HG02642 (cell line): ENCODE results near the gene COPS8.

Source experiments
- ATAC-seq: cut with Tn5 transposase; IDR thresholded peaks from one replicate; pipeline ENCODE4 v1.9.1; 2021; ENCODE audit warnings: mild to moderate bottlenecking; ENCODE audit not compliant: unreplicated experiment, poor library complexity

COPS8 gene

DNA sequence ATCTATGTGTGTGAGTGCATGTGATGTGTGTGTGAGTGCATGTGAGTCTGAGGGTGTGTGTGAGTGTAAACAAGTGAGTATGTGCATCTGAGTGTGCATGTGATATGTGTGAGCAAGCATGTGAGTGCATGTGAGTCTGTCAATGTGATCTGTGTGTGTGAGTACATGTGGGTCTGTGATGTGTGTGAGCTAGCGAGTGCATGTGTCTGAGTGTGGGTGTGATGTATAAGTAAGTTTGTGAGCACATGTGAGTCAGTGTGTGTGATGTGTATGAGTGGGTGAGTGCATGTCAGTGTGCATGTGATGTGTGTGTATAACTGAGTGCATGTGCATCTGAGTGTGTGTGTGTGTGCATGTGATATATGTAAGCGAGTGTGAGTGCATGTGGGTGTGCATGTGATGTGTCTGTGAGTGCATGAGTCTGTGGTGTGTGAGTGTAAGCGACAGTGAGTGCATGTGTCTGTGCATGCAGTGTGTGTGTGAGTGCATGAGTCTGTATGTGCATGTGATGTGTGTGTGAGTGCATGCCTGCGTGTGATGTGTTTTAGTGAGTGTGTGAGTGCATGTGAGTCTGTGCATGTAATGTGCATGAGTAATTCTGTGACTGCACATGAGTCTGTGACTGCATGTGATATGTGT, 44.1 kb downstream of the COPS8 start:
- ATAC-seq = no peak

DNA sequence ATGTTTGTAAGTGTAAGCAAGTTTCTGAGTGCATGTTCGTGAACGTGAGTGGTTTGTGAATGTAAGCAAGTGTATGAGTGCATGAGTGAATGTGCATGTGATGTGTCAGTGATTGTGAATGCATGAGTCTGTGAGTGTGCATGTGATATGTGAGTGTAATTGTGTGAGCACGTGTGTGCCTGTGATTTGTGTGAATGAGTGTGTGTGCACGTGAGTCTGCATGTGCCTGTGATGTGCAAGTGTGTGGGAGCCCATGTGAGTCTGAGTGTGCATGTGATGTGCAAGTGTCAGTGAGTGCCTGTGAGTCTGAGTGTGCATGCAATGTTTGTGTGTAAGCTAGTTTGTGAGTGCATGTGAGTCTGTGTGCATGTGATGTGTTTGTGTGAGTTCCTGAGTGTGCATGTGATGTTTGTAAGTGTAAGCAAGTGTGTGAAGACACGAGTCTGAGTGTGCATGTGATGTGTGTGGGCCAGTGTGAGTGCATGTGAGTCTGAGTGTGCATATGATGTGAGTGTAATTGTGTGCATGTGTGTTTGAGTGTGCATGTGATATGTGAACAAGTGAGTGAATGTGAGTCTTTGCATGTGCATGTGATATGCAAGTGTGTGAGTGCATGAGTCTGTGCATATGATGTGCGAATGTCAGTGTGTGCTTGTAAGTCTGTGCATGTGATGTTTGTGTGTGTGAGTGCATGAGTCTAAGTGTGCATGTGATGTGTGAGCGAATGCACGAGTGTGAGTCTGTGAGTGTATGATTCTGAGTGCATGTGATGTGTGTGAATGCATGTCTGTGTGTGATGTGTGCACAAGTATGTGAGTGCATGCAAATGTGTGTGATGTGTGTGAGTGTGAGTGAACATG, 45.1 kb downstream of the COPS8 start:
- ATAC-seq = no peak

DNA sequence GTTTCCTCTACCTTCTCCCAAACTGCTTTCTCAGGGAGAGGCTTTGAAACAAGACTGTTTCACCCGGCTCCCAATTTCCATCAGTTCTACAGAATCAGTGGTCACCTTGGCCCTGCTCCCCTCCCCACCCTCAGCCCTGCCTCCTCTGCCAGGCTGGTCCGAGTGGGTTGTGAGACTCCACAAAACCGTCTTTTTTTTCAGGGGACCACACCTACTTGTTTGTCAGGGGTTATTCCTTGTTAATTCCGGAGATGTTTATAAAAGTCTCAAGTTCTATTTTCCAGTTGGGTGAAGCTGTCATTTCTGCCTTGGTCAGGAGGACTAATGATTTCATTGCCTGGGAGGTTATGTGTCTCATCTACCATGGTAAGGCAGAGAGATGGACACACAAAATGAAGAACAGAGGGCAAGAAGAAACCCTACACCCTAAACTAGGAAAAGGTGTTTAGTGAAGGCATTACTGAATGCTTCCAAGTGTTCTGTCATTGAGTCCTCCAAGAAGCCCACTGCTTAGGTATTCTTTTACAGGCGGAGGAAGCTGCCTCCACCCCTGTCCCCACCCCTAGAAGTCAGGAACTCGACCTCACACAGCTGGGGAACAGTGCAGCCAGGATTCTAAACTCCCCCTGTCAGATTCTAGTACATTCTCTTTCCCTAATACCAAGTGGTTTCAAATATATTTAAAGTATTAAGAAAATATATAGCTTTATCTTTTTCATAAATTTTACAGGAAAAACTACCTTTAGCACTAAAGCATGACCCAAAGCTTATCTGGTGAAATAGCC, 46.3 kb downstream of the COPS8 start:
- no peak for ATAC-seq

DNA sequence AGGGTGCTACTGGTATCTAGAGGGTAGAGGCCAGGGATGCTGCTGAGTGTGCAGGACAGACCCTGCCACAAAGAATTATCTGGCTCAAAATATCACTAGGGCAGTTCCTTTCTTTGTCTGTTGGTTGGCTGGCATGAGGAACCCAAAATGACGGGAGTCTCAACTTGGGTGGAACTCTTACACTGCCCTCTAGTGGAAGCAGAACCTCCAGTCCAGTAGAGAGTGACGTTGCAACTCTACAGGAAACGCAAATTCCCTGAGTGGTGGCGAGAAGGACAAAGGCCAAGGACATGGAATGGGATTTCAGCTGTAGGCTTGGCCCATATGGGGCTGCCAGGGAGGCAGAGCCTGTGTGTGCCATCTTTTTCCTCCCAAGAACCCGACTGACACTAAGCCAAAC, 47.1 kb downstream of the COPS8 start:
- no peak for ATAC-seq

DNA sequence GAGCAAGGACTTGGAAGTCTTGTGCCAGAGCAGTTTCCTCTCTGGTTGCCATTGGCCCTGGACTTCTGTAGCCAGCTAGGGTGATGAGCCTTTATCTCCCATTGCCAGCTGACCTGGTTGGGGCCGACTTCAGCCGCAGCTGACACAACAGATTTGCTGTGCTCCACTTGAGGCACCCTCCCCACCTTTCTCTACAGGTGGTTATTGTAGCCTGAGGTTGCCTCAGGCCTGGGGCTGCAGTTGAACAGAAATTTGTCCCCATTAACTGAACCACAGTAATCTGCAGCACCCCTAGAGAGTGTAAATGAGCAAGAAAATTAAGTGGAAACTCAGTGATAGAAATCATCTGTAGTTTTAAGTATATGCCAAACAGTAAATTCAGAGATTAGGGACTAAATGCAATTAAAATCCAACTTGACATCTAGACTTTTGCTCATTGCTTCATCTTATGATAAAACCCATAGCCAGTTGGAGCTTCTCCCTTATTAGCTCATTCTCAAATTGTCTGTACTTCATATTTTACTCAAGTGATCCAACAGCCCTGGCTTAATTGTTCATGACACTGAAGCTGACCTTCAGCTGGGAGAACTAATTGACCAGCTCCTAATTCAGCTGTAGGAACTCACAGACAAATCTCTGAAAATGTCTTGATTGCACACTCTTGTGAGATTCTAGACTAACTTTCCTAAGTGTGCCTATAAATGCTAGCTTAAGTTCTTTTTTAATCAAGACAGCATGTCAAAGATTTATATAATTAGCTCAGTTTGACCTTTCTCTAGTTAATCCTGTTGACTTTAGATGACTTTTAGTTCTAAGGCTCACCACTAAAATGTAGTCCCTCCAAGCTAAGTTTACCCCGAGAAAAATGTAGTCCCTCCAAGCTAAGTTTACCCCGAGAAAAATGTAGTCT, 48.9 kb downstream of the COPS8 start:
- ATAC-seq = no peak

DNA sequence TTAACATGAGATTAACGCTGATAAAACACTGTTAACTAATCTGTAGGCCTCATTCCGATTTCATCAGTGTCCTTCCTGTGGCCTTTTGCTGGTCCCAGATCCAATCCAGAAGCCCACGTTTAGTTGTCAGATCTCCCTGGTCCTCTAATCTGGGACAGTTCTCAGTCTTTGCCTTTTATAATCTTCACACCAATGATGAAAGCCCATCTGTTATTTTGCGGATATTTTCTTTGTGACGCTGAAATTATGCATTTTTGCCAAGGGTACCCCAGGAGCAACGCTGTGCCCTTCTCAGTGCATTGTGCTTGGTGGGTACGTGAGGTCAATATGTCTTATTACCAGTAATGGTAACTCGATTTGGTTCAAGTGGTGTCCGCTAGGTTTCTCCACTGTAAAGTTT, 51.1 kb downstream of the COPS8 start:
- no peak for ATAC-seq

DNA sequence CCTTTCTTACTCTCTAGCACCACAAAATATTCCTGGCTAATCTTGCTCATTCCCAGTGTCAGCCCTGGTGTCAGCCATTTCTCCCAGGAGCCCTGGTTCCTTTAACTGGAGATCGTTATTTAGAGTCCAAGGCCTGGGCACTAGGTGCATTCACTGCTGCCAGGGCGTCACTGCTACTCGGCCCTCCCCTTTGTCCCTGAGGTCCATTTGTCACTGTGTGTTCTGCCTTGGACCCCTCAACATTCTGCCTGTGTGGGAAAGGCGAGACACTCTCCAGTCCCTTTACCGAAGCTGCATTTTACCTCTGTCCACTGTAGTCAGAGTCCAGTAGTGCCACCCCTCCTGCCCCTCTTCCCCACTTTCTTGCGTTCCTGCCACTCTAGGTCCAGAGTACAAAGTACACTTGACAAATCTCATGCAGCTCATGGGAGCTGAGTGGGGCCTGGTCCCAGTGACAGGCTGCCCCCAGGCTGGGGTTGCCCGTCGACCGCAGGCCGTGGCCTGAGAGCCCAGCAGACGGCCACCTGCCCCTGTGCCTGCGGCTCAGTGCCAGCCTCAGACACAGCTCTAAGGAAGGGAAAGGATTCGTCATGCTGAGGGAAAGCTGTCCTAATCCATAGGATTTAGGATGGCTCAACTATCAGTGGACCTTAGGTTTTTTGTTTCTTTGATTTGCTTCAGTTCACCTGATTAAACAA, 52.1 kb downstream of the COPS8 start:
- no peak for ATAC-seq

DNA sequence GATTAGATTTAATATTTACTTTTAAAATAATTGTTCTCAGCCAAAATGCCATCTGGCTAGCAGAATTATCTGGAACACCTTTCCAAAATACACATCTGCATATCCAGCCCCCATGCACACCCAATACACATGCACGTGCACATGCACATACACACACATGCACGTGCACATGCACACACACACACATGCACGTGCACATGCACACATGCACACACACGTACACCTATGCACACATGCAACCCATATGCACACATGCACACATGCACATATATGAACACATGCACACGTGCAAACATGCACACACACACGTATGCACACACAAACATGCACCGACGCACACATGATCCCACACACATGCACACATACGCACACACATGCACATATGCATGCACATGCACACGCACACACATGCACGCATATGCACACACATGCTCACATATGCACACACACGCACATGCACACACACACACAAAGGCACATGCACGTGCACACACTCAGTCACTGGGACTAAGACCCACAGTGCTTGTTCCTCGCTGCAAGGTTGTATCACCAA, 53.5 kb downstream of the COPS8 start:
- no peak for ATAC-seq

DNA sequence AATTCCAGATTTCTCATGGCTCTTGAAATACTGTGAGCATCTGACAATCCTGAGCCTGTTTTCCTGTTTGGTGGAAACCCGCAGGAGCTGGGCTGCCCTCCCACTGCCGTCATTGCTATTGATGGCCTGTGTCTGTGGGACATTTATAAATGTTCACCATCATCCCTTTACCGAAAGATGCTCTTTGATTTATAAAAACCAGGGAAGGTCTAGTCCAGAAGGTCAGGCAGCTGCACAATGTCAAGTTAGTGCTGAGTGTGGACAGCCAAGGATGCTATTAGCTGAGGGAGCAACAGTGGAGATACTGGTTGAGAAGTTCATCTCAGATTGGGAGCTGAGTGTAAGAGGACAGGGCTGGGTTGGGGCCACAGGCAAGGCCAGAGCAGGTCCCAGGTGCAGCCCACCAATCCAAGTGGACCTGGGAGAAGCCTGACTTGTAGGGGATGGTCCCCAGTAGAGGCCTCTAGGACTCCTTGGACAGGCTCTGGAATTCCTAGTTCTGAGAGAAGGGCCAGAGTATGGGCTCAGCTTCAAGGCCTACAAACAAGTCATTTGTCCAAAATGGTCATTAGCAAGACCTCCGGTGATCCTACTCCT, 55.1 kb downstream of the COPS8 start:
- ATAC-seq = no peak

DNA sequence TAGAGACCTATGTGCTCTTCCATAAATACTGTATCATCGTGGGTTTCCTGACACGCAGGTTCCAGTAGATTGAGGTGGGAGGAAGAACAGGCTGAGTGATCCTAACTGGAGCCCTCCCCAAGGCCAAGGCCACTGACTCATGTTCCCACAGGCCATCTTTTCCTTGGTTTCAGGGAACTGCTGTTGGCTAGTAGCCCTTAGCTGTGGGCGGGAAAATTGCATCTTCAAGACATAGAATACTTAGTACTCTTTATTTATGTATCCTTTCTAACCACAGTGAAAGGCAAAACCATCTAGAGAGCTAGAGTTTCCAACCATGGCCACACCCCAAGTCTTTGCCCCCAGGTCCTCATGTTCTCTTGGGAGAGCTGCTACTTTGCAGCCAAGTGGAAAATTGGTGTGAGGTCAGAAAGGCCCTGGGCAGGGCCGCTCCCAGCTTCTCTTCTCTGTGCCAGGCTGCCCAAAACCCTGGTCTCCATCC, 55.9 kb downstream of the COPS8 start:
- ATAC-seq = no peak

DNA sequence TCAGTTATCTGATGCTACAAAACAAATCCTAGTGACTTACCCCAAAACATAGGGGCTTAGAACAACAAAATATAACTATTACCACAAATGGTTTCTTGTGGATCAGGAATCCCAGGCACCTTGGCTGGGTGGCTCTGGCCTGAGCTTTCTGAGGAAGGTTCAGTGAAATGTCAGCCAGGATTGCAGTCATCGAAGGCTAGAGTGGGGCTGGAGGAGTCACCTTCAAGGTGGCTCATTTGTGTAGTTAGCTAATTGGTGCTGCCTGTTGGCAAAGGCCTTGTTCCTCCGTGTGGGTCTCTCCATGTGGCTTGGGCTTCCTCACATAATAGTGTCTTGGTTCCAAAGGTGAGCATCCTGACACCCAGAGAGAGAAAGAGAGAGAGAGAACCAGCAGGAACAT, 57.4 kb downstream of the COPS8 start:
- ATAC-seq = no peak

DNA sequence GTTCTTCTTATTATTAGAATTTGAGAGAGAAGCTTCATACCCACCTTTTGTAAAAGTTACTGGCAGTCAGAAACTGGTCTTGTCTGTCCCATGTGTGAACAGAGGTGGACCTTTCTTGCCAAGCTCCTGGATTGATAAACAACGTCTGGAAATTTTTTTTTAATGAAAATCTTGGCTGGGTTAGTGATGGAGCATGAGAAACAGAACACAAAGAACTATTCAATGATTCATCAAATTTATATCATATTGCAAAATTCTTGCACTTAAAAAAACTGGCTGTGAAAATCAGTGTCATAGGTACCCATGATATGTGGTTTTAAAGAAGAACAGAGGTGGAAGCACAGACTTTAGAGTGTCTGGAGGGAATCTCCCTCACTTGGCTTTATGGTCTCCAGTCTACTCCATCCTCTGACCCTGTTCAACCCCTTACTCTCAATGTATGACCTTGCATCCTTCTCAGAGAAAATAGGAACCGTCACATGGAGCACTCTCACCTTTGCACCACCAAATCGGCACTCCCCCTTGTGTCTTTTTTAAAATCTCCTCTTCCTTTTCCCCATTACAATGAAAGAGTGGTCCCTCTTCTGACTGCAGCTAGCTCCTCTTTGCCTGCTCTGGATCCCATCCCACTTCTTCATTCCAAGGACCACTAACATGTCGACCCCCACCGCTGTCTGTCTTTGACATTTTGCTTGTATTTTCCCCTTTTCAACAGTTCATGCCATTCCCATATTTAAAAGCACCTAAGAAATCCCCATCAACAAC, 58.2 kb downstream of the COPS8 start:
- ATAC-seq = no peak

DNA sequence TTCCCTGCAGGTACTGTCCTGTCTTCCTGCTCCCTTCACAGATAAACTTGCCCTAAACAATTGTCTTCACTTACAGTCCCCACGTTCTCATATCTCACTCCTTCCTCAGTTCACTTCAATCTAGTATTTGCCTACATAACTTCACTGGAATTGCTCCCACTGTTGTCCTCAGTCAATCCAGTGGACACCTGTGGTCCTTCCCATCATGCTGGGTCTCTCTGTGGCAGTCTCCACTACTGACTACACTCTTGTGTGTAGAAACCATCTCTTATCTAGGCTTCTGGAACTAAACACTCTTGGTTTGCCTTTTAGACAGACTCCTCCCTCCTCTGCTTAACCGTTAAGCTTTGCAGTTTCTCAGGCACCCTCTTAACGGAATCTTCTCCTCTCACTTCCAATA, 58.8 kb downstream of the COPS8 start:
- ATAC-seq = no peak

DNA sequence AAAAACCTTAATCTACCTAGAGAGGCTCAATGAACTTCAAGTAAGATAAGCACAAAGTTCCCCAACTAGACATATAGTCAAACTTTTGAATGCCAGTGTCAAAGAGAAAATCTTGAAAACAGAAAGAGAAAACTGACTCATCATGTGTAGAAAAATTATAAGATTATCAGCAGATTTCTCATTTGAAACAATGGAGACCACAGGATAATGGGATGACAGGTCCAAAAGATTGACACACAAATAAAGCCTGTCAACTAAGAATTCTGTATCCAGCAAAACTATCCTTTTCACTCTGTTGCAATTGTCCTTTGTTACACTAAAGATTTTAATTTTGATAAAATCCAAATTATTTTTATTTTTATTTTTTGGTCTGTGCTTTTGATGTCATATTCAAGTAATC, 61.6 kb downstream of the COPS8 start:
- ATAC-seq = no peak

DNA sequence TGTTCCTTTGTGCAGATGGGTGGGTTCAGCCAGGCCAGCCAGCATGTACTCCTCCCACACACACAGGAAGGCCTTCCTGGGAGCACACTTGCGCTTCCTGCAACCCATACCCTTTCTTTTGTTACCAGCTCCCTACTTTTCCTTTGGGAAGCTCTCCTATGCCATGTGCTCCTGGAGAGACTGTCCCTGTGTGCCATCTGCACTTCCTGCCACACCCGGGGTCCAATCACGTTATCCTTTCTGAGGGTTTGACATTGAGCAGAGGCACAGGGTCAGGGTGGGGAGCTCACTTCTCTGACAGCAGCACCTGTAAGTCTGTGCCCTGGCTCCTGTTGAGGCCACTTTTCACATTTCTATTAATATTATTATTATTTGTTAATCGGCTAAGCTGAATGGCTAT, 62.9 kb downstream of the COPS8 start:
- no peak for ATAC-seq

DNA sequence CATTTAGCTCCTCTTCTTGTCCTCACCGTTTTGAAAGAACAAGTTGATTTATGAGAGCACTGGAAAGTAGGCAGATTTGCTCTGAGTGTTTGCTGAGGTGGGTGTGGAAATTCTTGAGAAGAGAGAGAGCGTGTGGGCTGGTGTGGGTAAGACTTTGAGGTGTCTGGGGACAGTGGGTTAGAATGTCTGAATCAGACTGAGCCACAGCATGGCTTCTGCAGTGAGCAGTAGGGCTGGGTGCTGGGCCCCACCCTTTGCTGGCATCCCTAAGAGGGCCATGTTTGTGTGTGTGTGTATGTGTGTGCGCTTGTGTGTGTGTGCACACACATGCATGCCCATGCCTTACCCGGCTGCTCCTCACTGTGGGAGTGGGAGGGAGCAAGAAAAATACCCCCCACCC, 63.7 kb downstream of the COPS8 start:
- no peak for ATAC-seq
